GM19043 (cell line): ENCODE measurements around the gene SLC23A1.
"Not testable (repeated sequence)": the region's sequence is repeated elsewhere in the genome, so short reads cannot be mapped to it uniquely, and the experiment has no call there.

Source experiments
- ATAC-seq: cut with Tn5 transposase; IDR thresholded peaks from one replicate; pipeline ENCODE4 v1.9.1; 2021; ENCODE audit warnings: low read depth; ENCODE audit not compliant: unreplicated experiment

Gene SLC23A1

GRCh38 chr5:139383275-139383992, at the start of gene SLC23A1:
SLC23A1 (minus strand) TSS chr5:139383297; CDS start chr5:139383253, 44 bp downstream.
- ATAC-seq, result no peak

GRCh38 chr5:139431706-139432105, 48.6 kb upstream of the SLC23A1 start:
- no peak for ATAC-seq

- ATAC-seq, result no peak
These were observed 46.9 kb upstream of the SLC23A1 start for GRCh38 chr5:139430015-139430414.

GRCh38 chr5:139426203-139426885, 43.2 kb upstream of the SLC23A1 start:
- ATAC-seq, result no peak

- ATAC-seq, result no peak
These were observed 42.4 kb upstream of the SLC23A1 start for GRCh38 chr5:139425497-139425896.

DNA sequence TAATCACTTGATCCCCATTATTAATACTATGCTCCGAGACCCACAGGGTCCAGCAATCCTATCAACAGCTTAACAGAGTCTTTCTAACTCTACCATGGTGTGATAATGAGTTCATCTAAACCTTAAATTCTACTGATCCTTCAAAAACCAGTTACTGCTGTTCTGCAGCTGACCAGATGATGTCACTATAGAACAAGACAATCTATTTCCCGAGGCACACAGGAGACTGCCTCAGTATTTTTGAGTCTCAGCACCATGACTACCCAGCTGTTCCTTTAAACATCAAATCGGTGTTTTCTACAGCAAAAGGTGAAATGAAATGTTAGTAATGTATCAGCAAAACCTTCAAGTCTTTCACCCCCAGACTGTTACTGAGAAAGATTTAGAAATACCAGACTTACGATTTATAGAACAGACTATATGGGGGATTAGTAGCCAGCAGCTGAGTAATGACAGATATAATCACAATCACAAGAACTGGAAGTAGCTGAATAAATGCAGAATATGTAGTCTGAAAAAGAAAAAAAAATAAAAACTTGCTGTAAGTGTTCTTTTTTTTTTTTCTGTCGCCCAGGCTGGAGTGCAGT, 39.3 kb upstream of the SLC23A1 start:
- ATAC-seq, result no peak

- no peak for ATAC-seq
These were observed 36.4 kb upstream of the SLC23A1 start for GRCh38 chr5:139419226-139420192.

DNA sequence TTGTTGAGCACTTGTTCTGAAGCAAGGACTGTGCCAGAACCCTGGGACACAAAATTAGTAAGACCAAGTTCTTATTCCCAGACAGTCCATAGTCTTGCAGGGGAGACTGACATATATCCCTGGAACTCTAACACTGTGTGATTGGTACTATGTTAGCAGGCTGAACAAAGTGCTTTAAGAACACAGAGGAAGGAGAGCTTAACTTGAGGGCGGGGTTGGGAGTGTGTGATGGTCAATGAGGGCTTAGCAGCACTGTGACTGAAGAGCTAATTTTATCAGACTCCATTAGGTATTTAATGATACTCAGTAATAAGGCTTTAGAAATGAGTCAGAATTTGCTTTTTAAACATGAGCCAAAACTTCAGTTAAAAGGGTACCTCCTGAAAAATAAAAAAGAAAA, 35.7 kb upstream of the SLC23A1 start:
- no peak for ATAC-seq

DNA sequence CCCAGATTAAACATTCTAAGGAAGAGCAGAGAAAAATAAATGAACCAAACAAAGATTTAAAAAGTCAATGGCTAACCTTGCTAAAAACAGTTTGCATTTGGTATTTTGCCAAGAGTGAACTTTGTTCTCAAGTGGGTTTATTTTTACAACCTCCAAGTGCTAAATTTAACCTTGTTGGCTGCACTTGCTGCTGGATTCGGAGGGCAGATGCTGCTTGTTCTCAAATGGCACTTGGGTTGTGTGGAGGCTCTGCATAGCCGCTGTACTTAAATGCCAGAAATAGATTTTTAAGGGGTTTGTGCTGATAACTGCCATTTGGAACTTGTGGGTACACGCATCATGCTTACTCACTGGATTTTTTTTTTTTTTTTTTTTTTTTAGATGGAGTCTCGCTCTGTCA, 34.1 kb upstream of the SLC23A1 start:
- no peak for ATAC-seq

DNA sequence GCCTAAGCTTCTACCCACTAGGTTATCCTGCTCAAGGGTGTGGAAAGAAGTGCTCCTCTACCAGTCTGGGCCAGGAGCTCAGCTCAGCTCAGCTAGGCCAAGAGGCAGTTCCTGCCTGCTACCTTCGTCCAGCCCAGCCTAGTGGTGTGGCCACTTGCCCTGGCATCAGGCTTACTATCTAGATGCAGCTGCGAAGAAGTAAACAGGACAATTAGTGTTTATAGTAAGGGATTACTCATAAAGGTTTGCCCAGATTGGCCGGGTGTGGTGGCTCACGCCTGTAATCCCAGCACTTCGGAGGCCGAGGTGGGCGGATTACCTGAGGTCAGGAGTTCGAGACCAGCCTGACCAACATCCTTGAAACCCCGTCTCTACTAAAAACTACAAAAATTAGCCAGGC, 33.6 kb upstream of the SLC23A1 start:
- no peak for ATAC-seq

- ATAC-seq, result no peak
These were observed 32.8 kb upstream of the SLC23A1 start for GRCh38 chr5:139415869-139416268.

- ATAC-seq, result no peak
These were observed 32.2 kb upstream of the SLC23A1 start for GRCh38 chr5:139415221-139415861.

- no peak for ATAC-seq
These were observed 31.6 kb upstream of the SLC23A1 start for GRCh38 chr5:139414581-139415130.

GRCh38 chr5:139413963-139414362, 30.9 kb upstream of the SLC23A1 start:
- no peak for ATAC-seq

DNA sequence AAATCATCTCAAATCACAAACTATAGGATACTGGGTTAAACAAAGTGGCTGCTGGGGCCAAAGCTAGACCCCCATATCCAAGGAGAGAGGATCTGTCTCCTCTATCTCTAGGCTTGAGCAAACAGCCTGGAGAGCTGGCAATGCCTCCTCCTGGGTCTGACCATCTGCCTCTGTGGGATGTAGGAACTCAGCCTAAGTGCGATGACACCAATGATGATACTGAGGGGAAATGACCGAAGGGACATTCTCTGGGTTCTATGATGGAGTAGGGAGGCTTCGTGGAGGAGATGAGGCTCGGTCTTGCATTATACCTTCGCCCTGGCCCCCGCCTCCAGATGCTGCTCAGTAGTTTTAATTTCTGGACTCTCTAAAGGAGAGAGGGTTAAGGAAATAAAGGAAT, 30.1 kb upstream of the SLC23A1 start:
- no peak for ATAC-seq

GRCh38 chr5:139410993-139411828, 28.1 kb upstream of the SLC23A1 start:
- no peak for ATAC-seq

DNA sequence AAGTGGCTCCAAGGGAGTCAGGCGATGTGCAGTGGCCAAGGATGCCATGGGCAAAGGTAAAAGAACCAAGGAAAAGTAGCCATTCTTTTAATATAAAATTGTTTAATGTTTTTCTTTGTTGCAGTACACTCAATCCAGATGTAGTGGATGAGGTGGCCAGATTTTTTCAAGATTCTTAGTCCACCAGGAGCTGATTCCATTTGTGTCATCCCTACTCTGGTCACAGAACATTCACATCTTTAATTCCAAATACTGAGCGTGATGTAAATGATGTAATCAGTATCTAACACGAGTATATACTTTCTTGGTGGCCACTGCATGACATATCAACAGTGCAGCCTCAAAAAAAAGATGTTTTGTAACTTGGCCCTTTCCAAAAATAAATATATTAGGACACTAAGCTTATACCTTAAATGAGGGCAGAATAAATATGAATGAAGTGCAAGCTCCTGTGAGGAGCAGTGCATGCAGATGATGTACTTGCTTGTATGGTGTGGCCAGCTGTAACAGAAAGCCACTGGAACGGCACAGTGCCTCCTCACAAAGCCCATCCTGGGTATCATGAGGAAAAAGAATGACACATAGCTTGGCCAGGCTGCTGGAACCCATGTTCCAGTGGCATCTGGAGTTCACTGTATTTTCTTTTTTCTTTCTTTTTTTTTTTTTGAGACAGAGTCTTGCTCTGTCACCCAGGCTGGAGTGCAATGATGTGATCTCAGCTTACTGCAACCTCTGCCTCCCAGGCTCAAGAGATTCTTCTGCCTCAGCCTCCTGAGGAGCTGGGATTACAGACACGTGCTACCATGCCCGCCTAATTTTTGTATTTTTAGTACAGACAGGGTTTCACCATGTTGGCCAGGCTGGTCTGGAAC, 27.3 kb upstream of the SLC23A1 start:
- no peak for ATAC-seq

GRCh38 chr5:139409116-139409515, 26.0 kb upstream of the SLC23A1 start:
- ATAC-seq, result not testable (repeated sequence)
